Measurements from ENCODE around the gene MYADM.
"Not testable (repeated sequence)": the region's sequence is repeated elsewhere in the genome, so short reads cannot be mapped to it uniquely, and the experiment has no call there.

MYADM gene

GRCh38 chr19:53824134-53824611 lies 43.5 kb upstream of the MYADM start, which contains the start of gene NLRP12:
NLRP12 (minus strand) TSS chr19:53824314; CDS start chr19:53824174, 140 bp downstream.
- H2AFZ ChIP-seq (ENCODE audit: insufficient read depth, low read length, poor library complexity): peak within 1 kb of the TSS; percentile 57
- H3K9ac ChIP-seq (ENCODE audit: low read length): no peak within 1 kb of the TSS
- peak; percentile 12 to 26 for DNase-seq
- H3K4me2 ChIP-seq (ENCODE audit: low read length): no peak within 1 kb of the TSS
- no peaks in the 10 kb centered on the region for H3K4me1 ChIP-seq (ENCODE audit: control insufficient read depth in 1 of 2, insufficient read depth in 2 of 2, low read length in 2 of 2)
- no peak within 1 kb of the TSS for H4K91ac ChIP-seq (ENCODE audit: low read depth, low read length)
- H3K36me3 ChIP-seq (ENCODE audit: control insufficient read depth in 1 of 2, insufficient read depth in 2 of 2, low read length in 2 of 2): no peaks in the 10 kb centered on the region
- no peak within 1 kb of the TSS for H3K4me3 ChIP-seq (ENCODE audit: low read depth, low read length)
- H2BK12ac ChIP-seq (ENCODE audit: low read length): peak within 1 kb of the TSS; percentile 24
- no peak within 1 kb of the TSS for H4K12ac ChIP-seq (ENCODE audit: low read depth, low read length)
- H3K27ac ChIP-seq (ENCODE audit: low read depth, low read length): no peak within 1 kb of the TSS
- H3K79me2 ChIP-seq (ENCODE audit: control insufficient read depth, insufficient read depth, low read length, poor library complexity): no peaks in the 10 kb centered on the region
- no peak within 1 kb of the TSS for H3K18ac ChIP-seq (ENCODE audit: low read length)
- no peaks in the 10 kb centered on the region for H3K9me3 ChIP-seq (ENCODE audit: insufficient read depth, low read depth, low read length)
- no peak within 1 kb of the TSS for H2BK5ac ChIP-seq (ENCODE audit: low read depth, low read length, poor library complexity)
- no peak within 1 kb of the TSS for H4K8ac ChIP-seq (ENCODE audit: low read depth, low read length)
- no CpG with 5 or more reads among the region's 14 CpGs for WGBS (ENCODE audit: extremely low coverage, insufficient coverage, insufficient read length)
- H3K4ac ChIP-seq (ENCODE audit: low read depth, low read length): no peak within 1 kb of the TSS
- H3K27me3 ChIP-seq (ENCODE audit: insufficient read depth, low read length): no peaks in the 10 kb centered on the region
- H3K23ac ChIP-seq (ENCODE audit: low read length): no peak within 1 kb of the TSS
- H3K14ac ChIP-seq (ENCODE audit: low read length): no peak within 1 kb of the TSS
- H2AK5ac ChIP-seq (ENCODE audit: low read length): no peak within 1 kb of the TSS
- H3K79me1 ChIP-seq (ENCODE audit: low read length): peaks cover 2% of the 10 kb centered on the region
- no peak within 1 kb of the TSS for H2BK120ac ChIP-seq (ENCODE audit: insufficient read depth, low read length, poor library complexity)

GRCh38 chr19:53826876-53827275 lies 40.8 kb upstream of the MYADM start:
- WGBS (ENCODE audit: extremely low coverage, insufficient coverage, insufficient read length): no CpG with 5 or more reads among the region's 7 CpGs
- Histone ChIP-seq H3K9ac (ENCODE audit: low read length) (no peak overlapping the region), H3K14ac (ENCODE audit: low read length) (no peak overlapping the region), H2AK5ac (ENCODE audit: low read length) (no peak overlapping the region), H3K27me3 (ENCODE audit: insufficient read depth, low read length) (no peaks in the 10 kb centered on the region), H2BK12ac (ENCODE audit: low read length) (no peak overlapping the region), H3K23ac (ENCODE audit: low read length) (no peak overlapping the region), H4K12ac (ENCODE audit: low read depth, low read length) (no peak overlapping the region), H3K36me3 (ENCODE audit: control insufficient read depth in 1 of 2, insufficient read depth in 2 of 2, low read length in 2 of 2) (no peaks in the 10 kb centered on the region), H3K4me2 (ENCODE audit: low read length) (no peak overlapping the region), H4K8ac (ENCODE audit: low read depth, low read length) (no peak overlapping the region), H2BK5ac (ENCODE audit: low read depth, low read length, poor library complexity) (no peak overlapping the region), H3K79me2 (ENCODE audit: control insufficient read depth, insufficient read depth, low read length, poor library complexity) (no peaks in the 10 kb centered on the region), H2AFZ (ENCODE audit: insufficient read depth, low read length, poor library complexity) (no peak overlapping the region), H4K91ac (ENCODE audit: low read depth, low read length) (no peak overlapping the region), H3K4ac (ENCODE audit: low read depth, low read length) (no peak overlapping the region), H3K4me1 (ENCODE audit: control insufficient read depth in 1 of 2, insufficient read depth in 2 of 2, low read length in 2 of 2) (no peaks in the 10 kb centered on the region), H3K18ac (ENCODE audit: low read length) (no peak overlapping the region), H3K4me3 (ENCODE audit: low read depth, low read length) (no peak overlapping the region), H3K79me1 (ENCODE audit: low read length) (peaks cover 2% of the 10 kb centered on the region), H3K9me3 (ENCODE audit: insufficient read depth, low read depth, low read length) (no peaks in the 10 kb centered on the region), H2BK120ac (ENCODE audit: insufficient read depth, low read length, poor library complexity) (no peak overlapping the region), H3K27ac (ENCODE audit: low read depth, low read length) (no peak overlapping the region)
- no peak for DNase-seq

- Histone ChIP-seq H3K79me1 (ENCODE audit: low read length) (peaks cover 2% of the 10 kb centered on the region), H3K9me3 (ENCODE audit: insufficient read depth, low read depth, low read length) (no peaks in the 10 kb centered on the region), H3K27me3 (ENCODE audit: insufficient read depth, low read length) (no peaks in the 10 kb centered on the region), H3K4ac (ENCODE audit: low read depth, low read length) (no peak overlapping the region), H4K8ac (ENCODE audit: low read depth, low read length) (no peak overlapping the region), H3K14ac (ENCODE audit: low read length) (no peak overlapping the region), H3K4me2 (ENCODE audit: low read length) (no peak overlapping the region), H4K91ac (ENCODE audit: low read depth, low read length) (no peak overlapping the region), H4K12ac (ENCODE audit: low read depth, low read length) (no peak overlapping the region), H3K23ac (ENCODE audit: low read length) (no peak overlapping the region), H3K4me1 (ENCODE audit: control insufficient read depth in 1 of 2, insufficient read depth in 2 of 2, low read length in 2 of 2) (peaks cover 0 to 2% of the 10 kb centered on the region in 2 experiments), H2AK5ac (ENCODE audit: low read length) (no peak overlapping the region), H3K36me3 (ENCODE audit: control insufficient read depth in 1 of 2, insufficient read depth in 2 of 2, low read length in 2 of 2) (no peaks in the 10 kb centered on the region), H3K79me2 (ENCODE audit: control insufficient read depth, insufficient read depth, low read length, poor library complexity) (no peaks in the 10 kb centered on the region), H2BK5ac (ENCODE audit: low read depth, low read length, poor library complexity) (no peak overlapping the region), H2BK120ac (ENCODE audit: insufficient read depth, low read length, poor library complexity) (no peak overlapping the region), H3K9ac (ENCODE audit: low read length) (no peak overlapping the region), H2AFZ (ENCODE audit: insufficient read depth, low read length, poor library complexity) (no peak overlapping the region), H3K18ac (ENCODE audit: low read length) (no peak overlapping the region), H3K27ac (ENCODE audit: low read depth, low read length) (no peak overlapping the region), H3K4me3 (ENCODE audit: low read depth, low read length) (no peak overlapping the region), H2BK12ac (ENCODE audit: low read length) (no peak overlapping the region)
- no peak for DNase-seq
- no CpG with 5 or more reads among the region's 3 CpGs for WGBS (ENCODE audit: extremely low coverage, insufficient coverage, insufficient read length)
These were observed 39.2 kb upstream of the MYADM start for GRCh38 chr19:53828531-53828930.

- not testable (repeated sequence) for DNase-seq; H3K79me2 ChIP-seq (ENCODE audit: control insufficient read depth, insufficient read depth, low read length, poor library complexity); H3K23ac ChIP-seq (ENCODE audit: low read length); H3K18ac ChIP-seq (ENCODE audit: low read length); H3K36me3 ChIP-seq (ENCODE audit: control insufficient read depth in 1 of 2, insufficient read depth in 2 of 2, low read length in 2 of 2); H4K12ac ChIP-seq (ENCODE audit: low read depth, low read length); H4K8ac ChIP-seq (ENCODE audit: low read depth, low read length); H3K4me2 ChIP-seq (ENCODE audit: low read length); H3K27ac ChIP-seq (ENCODE audit: low read depth, low read length); H2AK5ac ChIP-seq (ENCODE audit: low read length); H4K91ac ChIP-seq (ENCODE audit: low read depth, low read length); H3K14ac ChIP-seq (ENCODE audit: low read length); H3K79me1 ChIP-seq (ENCODE audit: low read length); H3K9me3 ChIP-seq (ENCODE audit: insufficient read depth, low read depth, low read length); H2BK5ac ChIP-seq (ENCODE audit: low read depth, low read length, poor library complexity); H3K4ac ChIP-seq (ENCODE audit: low read depth, low read length); H3K4me3 ChIP-seq (ENCODE audit: low read depth, low read length); H2AFZ ChIP-seq (ENCODE audit: insufficient read depth, low read length, poor library complexity); H3K9ac ChIP-seq (ENCODE audit: low read length); H3K27me3 ChIP-seq (ENCODE audit: insufficient read depth, low read length); H3K4me1 ChIP-seq (ENCODE audit: control insufficient read depth in 1 of 2, insufficient read depth in 2 of 2, low read length in 2 of 2); H2BK120ac ChIP-seq (ENCODE audit: insufficient read depth, low read length, poor library complexity); H2BK12ac ChIP-seq (ENCODE audit: low read length)
- WGBS (ENCODE audit: extremely low coverage, insufficient coverage, insufficient read length): no CpG with 5 or more reads among the region's 13 CpGs
These were observed 34.8 kb upstream of the MYADM start for GRCh38 chr19:53832861-53833260.

All from trophoblast cell (in vitro differentiated cells and primary cell).